ENCODE measurements around the gene SERPINA7.
"Not testable (repeated sequence)": the region's sequence is repeated elsewhere in the genome, so short reads cannot be mapped to it uniquely, and the experiment has no call there.

The SERPINA7 gene, protein sequence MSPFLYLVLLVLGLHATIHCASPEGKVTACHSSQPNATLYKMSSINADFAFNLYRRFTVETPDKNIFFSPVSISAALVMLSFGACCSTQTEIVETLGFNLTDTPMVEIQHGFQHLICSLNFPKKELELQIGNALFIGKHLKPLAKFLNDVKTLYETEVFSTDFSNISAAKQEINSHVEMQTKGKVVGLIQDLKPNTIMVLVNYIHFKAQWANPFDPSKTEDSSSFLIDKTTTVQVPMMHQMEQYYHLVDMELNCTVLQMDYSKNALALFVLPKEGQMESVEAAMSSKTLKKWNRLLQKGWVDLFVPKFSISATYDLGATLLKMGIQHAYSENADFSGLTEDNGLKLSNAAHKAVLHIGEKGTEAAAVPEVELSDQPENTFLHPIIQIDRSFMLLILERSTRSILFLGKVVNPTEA

DNA sequence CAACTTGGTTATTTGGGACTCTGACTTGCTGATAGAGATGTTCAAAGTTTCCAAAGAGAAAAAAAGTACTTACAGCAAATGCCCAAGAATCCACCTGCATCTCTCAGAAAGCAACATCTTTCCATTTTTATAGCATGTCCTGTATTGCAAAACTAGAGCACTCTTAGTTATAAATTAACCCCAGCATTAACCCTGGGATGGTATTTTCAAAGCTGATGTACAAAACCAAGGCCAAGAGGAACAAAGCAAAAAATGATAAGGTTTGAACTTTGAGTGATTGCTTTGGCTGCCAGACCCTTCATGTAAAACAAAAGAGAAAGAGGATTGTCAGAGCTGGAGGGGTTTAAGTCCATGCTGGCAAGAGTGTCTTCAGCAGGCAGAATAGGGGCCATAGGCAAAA, at the start of gene SERPINA7:
TSS of gene SERPINA7 (minus strand) at position 103 of the 400 bp plus-strand sequence. CDS start 1,669 bp downstream, outside the sequence.
- DNase-seq (ENCODE audit: low read depth, low spot score) = no peak

DNA sequence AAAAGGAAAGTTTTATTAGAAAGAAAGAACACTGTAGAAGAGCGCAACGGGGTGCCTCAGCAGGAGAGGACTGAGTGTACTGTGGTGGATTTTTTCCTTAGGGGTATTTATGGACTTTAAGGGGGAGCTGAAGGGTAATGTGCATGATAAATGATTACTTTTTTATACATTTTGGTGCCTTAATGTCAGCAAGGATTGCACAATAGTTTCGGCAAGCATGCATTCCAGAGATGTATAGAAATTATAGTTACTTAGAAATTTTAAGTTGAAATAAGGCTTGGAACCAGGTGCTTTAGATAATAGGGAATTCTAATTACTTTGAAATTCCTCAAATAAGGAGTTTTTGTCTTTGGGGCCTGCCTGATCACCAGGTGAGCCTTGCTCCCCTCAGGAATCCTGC, 30.5 kb upstream of the SERPINA7 start:
- no peak for DNase-seq (ENCODE audit: low read depth, low spot score)

DNA sequence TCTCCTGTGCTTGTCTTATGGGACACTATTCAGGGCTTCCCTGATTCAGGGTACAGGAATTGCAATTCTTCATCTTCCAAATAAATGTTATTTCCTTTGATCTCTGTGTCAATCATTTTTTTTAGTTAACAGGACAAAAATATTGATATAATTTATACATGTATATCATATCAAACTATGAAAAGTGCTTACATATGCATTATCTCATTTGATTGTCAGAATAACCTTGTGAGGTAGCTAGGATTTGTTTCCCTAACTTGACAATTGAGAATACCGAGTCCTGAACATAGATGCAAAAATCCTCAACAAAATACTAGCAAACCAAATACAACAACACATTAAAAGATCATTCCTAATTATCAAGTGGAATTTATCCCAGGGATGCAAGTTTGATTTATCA, 11.5 kb upstream of the SERPINA7 start:
- DNase-seq (ENCODE audit: low read depth, low spot score) = no peak

DNA sequence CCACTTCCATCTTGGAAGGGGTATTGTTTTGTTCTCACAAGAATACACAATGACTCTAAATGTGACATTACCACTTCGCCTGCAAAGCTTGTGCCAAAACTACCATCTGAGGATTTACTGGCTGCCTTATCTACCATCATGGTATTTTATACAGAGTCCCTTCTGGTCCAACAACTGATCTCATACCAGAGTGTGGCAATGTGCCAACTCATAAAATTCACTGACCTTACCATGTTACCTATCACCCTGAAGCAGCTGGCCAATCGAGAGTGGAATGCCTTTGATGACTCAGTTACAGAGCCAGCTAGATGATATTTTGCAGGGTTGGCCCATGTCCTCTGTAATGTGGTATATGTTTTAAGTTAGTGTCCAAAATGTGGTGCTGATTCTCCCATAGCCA, 3.8 kb upstream of the SERPINA7 start:
- DNase-seq (ENCODE audit: low read depth, low spot score) = no peak

DNA sequence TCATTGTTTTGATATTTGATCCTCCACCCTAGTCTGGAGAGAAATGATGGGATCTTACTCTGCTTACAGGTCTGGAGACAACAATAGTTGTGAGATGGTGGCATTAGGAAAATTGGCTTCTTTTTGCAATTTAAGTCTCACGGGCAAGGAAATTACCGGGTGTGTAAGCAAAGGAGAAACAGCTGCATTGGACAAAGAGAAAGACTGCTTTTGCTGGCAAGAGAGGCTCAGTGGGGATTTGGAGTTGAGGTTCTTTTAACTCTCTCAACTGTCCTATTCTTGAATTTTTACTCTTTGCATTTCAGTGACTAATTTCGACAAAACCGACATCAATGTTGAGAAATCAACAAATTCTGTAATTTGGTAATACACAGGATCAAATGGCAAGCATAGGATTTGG, 2.3 kb upstream of the SERPINA7 start:
- no peak for DNase-seq (ENCODE audit: low read depth, low spot score)

DNA sequence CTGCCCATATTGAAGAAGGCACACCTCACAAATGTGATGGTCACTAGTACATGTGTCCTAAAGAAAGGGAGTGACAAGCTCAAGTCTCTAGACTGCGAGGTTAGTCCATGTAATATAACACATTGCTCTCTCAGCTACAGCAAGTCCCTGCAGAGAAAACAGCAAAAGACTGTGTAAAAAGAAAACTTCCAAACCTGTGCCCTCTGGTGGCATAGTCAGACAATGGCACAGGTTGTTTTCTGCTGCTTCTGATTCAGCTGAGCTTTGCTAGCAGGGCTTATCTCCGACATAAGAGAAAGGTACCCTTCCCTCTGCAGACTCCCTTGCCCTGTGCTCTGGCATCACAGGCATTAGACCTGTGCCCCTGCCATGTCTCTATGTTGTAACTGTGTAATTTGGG, 1.4 kb upstream of the SERPINA7 start:
- no peak for DNase-seq (ENCODE audit: low read depth, low spot score)

DNA sequence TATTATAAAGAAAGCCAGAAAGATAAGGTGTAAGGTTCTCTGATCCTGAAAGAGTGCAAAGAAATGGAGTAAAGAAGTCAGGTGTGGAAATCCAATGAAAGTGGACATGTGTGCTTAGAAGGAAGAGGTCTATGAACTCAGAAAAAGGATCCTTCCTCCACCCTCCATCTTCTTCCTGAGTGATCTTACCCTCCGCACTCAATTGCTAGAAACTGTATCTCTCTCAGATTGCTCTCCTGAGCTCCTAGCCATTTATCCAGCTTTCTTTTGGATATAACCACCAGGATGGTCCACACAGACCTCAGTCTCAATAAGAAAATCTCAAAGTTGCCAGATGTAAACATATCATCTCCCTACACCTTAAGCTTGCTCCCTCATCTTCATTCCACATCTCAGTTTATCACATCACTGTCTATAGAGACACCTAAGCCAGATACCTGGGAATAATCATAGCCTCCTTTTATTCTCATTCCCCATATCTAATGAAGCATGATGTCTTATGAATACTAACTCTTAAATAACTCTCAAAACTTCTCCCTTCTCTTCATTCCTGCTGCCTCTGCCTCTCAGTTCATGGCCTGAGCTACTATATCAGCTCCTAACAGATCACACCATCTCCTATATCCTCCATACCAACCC, 573 bp downstream of the SERPINA7 start:
- DNase-seq (ENCODE audit: low read depth, low spot score) = no peak

DNA sequence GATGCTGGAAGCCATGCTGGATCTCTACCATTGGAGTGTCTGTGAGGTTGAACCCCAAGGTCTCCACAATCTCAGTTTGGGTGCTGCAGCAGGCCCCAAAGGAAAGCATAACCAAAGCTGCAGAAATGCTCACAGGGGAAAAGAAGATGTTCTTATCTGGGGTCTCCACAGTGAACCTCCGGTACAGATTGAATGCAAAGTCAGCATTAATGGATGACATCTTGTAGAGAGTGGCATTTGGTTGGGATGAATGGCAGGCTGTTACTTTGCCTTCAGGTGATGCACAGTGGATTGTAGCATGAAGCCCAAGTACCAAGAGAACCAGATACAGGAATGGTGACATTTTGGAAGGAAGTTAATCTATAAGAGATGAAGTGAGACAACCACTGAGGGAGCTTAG, 1.8 kb downstream of the SERPINA7 start:
- no peak for DNase-seq (ENCODE audit: low read depth, low spot score)

DNA sequence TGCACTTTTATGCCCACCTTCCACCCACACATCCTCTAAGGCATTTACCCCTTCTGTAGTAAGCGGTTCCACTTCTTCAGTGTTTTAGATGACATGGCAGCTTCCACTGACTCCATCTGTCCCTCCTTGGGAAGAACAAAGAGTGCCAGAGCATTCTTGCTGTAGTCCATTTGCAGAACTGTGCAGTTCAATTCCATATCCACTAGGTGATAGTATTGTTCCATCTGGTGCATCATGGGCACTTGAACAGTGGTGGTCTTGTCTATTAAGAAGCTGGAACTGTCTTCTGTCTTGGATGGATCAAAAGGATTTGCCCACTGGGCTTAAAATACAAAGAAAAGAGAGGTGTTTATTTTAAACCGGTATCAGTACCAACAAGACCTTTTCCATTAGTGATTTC, 3.5 kb downstream of the SERPINA7 start:
- DNase-seq (ENCODE audit: low read depth, low spot score) = no peak

DNA sequence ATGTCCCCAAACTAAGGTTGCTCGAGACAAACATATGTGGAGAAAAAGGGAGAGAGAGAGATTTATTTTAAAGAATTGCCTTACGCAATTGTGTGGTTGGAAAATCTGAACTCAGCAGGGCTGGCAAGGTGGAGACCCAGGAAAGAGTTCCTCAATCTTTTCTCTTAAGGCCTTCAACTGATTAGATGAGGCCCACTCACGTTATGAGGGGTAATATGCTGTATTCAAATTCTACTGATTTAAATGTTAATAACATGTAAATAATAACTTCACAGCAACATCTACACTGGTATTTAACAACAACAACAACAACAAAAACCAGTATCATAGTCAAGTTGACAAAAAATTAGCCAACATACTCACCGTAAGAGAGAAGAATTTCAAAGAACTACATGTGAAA, 14.6 kb downstream of the SERPINA7 start:
- DNase-seq (ENCODE audit: low read depth, low spot score) = no peak

DNA sequence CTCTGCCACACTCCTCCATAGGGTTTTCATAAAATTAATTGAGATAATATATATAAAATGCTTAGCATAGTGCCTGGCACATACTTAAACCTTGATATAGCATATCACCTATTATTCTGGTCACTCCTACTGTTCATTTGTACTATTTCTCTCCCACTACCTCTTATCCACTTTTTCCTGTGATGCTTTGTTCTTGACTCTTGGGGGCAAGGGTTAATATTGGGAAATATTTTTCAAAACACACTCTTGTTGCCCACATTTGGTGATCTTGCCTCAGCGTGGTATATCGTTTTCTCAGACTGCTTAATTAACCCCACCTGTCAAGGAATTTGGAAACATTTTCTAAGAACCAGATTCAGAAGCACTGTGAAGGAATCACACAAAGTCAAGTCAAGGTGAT, 16.3 kb downstream of the SERPINA7 start:
- DNase-seq (ENCODE audit: low read depth, low spot score) = no peak

DNA sequence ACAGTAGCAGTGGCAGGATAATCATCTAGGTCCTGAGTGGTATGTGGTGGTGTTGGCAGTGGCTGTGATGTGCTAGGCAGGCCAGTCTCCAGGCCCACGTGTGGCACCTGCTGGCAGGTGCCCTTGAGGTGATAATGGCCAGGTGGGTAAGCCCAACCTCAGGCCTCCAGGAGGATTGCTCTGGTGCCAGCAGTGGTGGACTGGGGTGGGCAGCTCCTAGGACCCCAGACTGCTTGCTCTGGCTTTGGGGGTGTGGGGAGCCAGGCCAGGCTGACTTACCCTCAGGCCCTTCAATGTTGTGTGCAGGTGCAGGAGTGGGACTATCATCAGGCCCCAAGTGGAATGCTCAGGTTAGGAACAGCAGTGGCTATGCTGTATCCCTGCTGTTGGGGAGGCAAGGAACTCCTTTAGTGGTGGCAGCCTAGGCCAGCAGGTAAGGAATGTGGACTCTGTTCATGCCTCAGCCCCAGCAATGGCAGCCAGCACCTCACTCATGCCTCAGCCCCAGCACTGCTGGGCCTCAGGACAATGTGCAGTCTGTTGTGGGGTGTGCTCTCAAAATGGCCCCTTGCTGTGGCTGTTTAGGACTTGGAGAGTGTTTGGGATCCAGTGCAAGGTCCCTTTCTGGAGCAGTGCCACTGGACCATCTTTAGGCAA, 24.3 kb downstream of the SERPINA7 start:
- no peak for DNase-seq (ENCODE audit: low read depth, low spot score)

DNA sequence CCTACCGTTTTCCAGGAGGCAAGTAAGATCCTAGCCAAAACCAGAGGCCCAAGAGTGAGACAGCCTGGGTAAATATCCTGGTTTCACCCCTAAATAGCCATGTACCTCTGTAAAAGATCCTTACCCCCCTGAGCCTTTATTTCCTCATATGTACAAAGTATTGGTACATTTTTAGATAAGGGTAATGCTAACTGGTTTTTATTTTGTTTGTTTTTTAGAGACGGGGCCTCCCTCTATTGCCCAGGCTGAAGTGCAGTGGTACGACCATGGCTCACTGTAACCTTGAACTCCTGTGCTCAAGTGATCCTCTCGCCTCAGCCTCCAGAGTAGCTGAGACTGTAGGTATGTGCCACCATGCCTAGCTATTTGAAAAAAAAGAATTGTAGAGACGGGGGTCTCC, 29.4 kb downstream of the SERPINA7 start:
- DNase-seq (ENCODE audit: low read depth, low spot score) = no peak

DNA sequence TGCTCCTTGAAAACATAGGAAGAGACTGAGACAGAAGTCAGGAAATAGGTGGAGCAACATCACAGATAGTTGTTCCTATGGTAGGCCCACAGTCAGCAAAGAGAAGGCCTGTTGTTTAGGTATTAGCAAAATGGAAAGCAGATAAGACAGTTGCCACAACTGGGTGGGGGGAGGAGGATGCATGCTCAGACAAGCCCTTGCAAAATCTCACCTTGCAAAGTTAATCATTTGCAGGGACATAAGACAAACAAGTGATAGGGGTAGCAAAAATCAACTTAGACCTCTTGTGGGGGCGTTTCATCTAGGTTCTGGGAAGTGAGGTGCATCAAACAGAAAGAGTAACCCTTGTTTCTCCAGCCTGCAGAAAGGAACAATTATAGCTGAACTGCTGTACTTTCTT, 30.7 kb downstream of the SERPINA7 start:
- no peak for DNase-seq (ENCODE audit: low read depth, low spot score)

DNA sequence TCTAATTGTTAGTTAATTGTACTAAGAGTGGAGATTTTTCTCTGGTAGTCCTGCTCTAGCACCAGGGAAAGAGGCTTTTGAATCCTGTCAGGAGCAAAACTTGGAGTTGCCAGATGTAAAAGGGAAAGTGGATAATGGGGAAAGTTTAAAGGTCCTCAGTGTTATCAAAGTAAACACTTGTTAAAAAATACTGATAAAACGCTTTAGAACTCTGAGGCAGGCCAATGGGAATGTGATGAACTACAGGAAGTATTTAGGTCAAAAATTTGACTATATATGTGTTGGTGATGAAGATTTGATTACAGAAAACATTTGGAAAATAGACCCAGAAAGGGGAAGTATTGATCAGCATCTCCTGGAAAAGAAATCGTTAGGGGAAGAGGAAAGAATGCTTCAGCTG, 32.8 kb downstream of the SERPINA7 start:
- no peak for DNase-seq (ENCODE audit: low read depth, low spot score)

DNA sequence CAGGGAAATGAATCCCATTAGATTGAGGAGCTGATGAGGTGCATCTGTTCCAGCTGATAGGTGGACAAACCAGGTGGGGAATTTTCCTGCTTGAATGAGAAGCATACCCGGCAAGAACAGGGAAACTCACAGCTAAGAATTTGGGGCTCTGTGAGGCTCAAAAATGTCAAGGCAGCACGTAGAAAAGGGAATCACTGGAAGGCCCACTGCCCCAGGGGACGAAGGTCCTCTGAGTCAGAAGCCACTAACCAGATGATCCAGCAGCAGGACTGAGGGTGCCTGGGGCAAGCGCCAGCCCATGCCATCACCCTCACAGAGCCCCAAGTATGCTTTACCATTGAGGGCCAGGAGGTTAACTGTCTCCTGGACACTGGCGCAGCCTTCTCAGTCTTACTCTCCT, 37.9 kb downstream of the SERPINA7 start:
- DNase-seq (ENCODE audit: low read depth, low spot score) = not testable (repeated sequence)

DNA sequence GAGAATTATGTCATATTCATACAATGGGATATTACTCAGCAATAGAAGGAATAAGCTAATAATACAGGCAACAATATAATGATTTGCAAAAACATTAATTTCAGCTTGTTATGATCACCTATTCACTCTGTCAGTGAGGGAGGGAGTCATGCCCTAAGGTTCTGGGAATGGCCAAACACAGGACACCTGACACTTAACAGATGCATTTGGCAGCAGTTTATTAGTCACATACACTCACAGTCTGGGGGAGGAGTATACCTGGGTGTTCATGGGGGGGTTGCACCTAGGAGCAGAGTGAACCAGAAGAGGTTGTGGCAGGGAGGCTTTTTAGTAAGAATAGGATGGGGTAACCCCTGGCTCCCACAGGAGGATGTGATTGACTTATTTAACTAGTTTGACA, 38.3 kb downstream of the SERPINA7 start:
- DNase-seq (ENCODE audit: low read depth, low spot score) = no peak

DNA sequence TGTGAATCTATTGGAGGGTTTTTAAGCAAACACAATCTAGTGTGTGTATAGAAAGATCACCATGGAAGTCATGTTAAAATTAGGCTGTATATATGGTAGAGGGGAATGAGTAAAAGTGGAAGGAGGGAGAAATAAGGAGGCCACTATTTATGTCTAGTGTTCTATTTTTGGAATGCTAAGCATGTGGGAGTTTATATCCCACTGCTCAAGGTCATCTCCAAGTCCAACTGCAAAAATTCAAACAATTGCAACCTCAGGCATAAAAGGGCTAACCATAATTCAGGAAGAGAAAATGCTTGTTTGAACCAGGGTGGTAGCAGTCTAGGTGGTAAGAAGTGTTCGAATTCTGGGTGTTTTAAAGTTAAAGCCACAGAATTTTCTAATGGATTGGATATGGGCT, 39.2 kb downstream of the SERPINA7 start:
- no peak for DNase-seq (ENCODE audit: low read depth, low spot score)

DNA sequence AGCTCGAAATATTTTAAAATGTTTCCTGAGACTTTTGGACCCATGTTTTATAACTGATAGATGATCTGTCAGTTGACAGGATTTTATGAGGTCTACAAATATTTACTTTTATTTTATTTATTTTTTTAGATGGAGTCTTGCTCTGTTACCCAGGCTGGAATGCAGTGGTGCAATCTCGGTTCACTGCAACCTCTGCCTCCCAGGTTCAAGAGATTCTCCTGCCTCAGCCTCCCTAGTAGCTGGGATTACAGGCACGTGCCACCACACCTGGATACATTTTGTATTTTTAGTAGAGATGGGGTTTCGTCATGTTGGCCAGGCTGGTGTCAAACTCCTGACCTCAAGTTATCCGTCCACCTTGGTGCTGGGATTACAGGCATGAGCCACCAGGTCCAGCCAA, 50.0 kb downstream of the SERPINA7 start:
- not testable (repeated sequence) for DNase-seq (ENCODE audit: low read depth, low spot score)

All from smooth muscle cell of the brain vasculature (primary cell).